CD14-positive monocyte (primary cell): ENCODE data around the gene COA5. TPM values are rescaled to one million over a fixed set of nuclear protein-coding genes. Genes with fewer than 3 reads are reported as not detected.

Source experiments
- DNase-seq, 3 donors: peaks; one replicate each; pipeline ENCODE4 v3.0.0-alpha.2; 2011 to 2022
- H2AFZ ChIP-seq: 2 replicates; pipeline ENCODE4 v1.6.0; 2012; ENCODE audit warnings: mild to moderate bottlenecking, low read depth, low read length, inconsistent platforms; ENCODE audit not compliant: insufficient read depth, poor library complexity, severe bottlenecking
- H3K27ac ChIP-seq, 2 donors: 1 replicate in 1 of 2; 2 replicates in 1 of 2; pipeline ENCODE4 v1.5.1; 2012 to 2013; ENCODE audit warnings: low read length in 2 of 2, control low read depth in 1 of 2, inconsistent platforms in 1 of 2, low read depth in 1 of 2, mild to moderate bottlenecking in 1 of 2
- H3K27me3 ChIP-seq, 2 donors: one replicate each; pipeline versions ENCODE4 v1.6.0 to v1.6.1; 2011 to 2013; ENCODE audit warnings: low read length in 2 of 2; ENCODE audit not compliant: control insufficient read depth in 2 of 2, insufficient read depth in 2 of 2
- H3K36me3 ChIP-seq, 2 donors: replicated peaks in 1 of 2; 1 replicate in 1 of 2; 2 replicates in 1 of 2; pipeline versions ENCODE4 v1.5.1 to v1.6.1; 2012 to 2013; ENCODE audit warnings: low read length in 2 of 2, control low read depth in 1 of 2, inconsistent platforms in 1 of 2, mild to moderate bottlenecking in 1 of 2; ENCODE audit not compliant: insufficient read depth in 2 of 2, control insufficient read depth in 1 of 2
- H3K4me1 ChIP-seq, 2 donors: 1 replicate in 1 of 2; 2 replicates in 1 of 2; pipeline versions ENCODE4 v1.5.1 to v1.6.1; 2012 to 2013; ENCODE audit warnings: low read length in 2 of 2, control low read depth in 1 of 2, inconsistent platforms in 1 of 2, mild to moderate bottlenecking in 1 of 2, moderate library complexity in 1 of 2; ENCODE audit not compliant: insufficient read depth in 2 of 2, control insufficient read depth in 1 of 2
- H3K4me2 ChIP-seq: replicated peaks from 2 replicates; pipeline ENCODE3; 2012; ENCODE audit warnings: low read length, moderate library complexity, mild to moderate bottlenecking; ENCODE audit not compliant: poor library complexity, severe bottlenecking; ENCODE audit errors: extremely low read depth
- H3K4me3 ChIP-seq, 3 experiments: fragments of 200-600 bp in 1 of 3; sonication (generic) in 1 of 3; replicated peaks in 1 of 3; 1 replicate in 2 of 3; 2 replicates in 1 of 3; pipeline ENCODE4 v1.5.1; 2011 to 2013; ENCODE audit warnings: low read length in 3 of 3, mild to moderate bottlenecking in 3 of 3, control low read depth in 2 of 3, low read depth in 2 of 3, inconsistent platforms in 1 of 3, moderate library complexity in 1 of 3
- H3K79me2 ChIP-seq: 2 replicates; pipeline ENCODE4 v1.6.0; 2012; ENCODE audit warnings: mild to moderate bottlenecking, control low read depth, inconsistent platforms, low read length, moderate library complexity; ENCODE audit not compliant: insufficient read depth
- H3K9ac ChIP-seq: 2 replicates; pipeline ENCODE4 v1.6.0; 2017; ENCODE audit warnings: low read length, mild to moderate bottlenecking; ENCODE audit not compliant: insufficient read depth, poor library complexity, severe bottlenecking
- H3K9me3 ChIP-seq, 2 donors: replicated peaks in 1 of 2; 1 replicate in 1 of 2; 2 replicates in 1 of 2; pipeline versions ENCODE4 v1.5.1 to v1.6.1; 2012 to 2013; ENCODE audit warnings: low read length in 2 of 2, control low read depth in 1 of 2; ENCODE audit not compliant: control insufficient read depth in 1 of 2, insufficient read depth in 1 of 2
- H4K20me1 ChIP-seq: 2 replicates; pipeline ENCODE4 v1.6.0; 2012; ENCODE audit warnings: mild to moderate bottlenecking, low read length, control low read depth, moderate library complexity; ENCODE audit not compliant: insufficient read depth
- H3K27ac Mint-ChIP-seq, 7 donors: one replicate each; pipeline ENCODE4 v1.8.0; 2020; ENCODE audit warnings: mild to moderate bottlenecking in 7 of 7, mixed read lengths in 7 of 7, moderate library complexity in 6 of 7, inconsistent platforms in 2 of 7
- H3K27me3 Mint-ChIP-seq, 3 donors: one replicate each; pipeline ENCODE4 v1.8.0; 2021 to 2022; ENCODE audit warnings: low read depth in 3 of 3, mild to moderate bottlenecking in 3 of 3, mixed read lengths in 3 of 3, moderate library complexity in 3 of 3, inconsistent platforms in 1 of 3
- H3K36me3 Mint-ChIP-seq, 2 donors: one replicate each; pipeline ENCODE4 v1.8.0; 2020; ENCODE audit warnings: mixed read lengths in 2 of 2, inconsistent platforms in 1 of 2, mild to moderate bottlenecking in 1 of 2
- H3K4me1 Mint-ChIP-seq: one replicate; pipeline ENCODE4 v1.8.0; 2020; ENCODE audit warnings: mild to moderate bottlenecking, mixed read lengths
- H3K4me3 Mint-ChIP-seq, 2 donors: one replicate each; pipeline ENCODE4 v1.8.0; 2020; ENCODE audit warnings: mild to moderate bottlenecking in 2 of 2, mixed read lengths in 2 of 2, moderate library complexity in 1 of 2
- H3K9me3 Mint-ChIP-seq, 7 donors: one replicate each; pipeline ENCODE4 v1.8.0; 2020 to 2022; ENCODE audit warnings: mixed read lengths in 7 of 7, mild to moderate bottlenecking in 6 of 7, moderate library complexity in 6 of 7, inconsistent platforms in 2 of 7
- WGBS: methylation state at CpG from one replicate; pipeline ENCODE4 v1.1.5; 2013; ENCODE audit warnings: missing lambda C conversion rate; ENCODE audit not compliant: insufficient coverage; 5-methylcytosine and 5-hydroxymethylcytosine counted together
- intact Hi-C, 2 donors: fragments of 100-400 bp; cut with micrococcal nuclease; formaldehyde crosslinking; loops; one replicate each; pipeline versions ENCODE4 v1.15.0 to v1.15.1; 2023
- polyA plus RNA-seq, 3 donors: library from polyadenylated mRNA; depleted of rRNA in 1 of 3; unstranded in 2 of 3; stranded (reverse) in 1 of 3; fragments of 300-500 nt in 2 of 3; fragments of >200 nt in 1 of 3; fragmentation: Illumina TruSeq in 2 of 3; gene quantifications; 1 replicate in 2 of 3; 2 replicates in 1 of 3; pipeline ENCODE4 v1.2.3, GENCODE V29; 2012 to 2021
- TF ChIP-seq, protein P1 (sequence below): fragments of 200-600 bp; IDR thresholded peaks from one replicate; pipeline ENCODE4 v1.8.0; 2022; ENCODE audit warnings: antibody characterized with exemption, mild to moderate bottlenecking

COA5 gene
- polyA plus RNA-seq, 3 donors: 27.3 to 42.9 (median 39.0) TPM

DNA sequence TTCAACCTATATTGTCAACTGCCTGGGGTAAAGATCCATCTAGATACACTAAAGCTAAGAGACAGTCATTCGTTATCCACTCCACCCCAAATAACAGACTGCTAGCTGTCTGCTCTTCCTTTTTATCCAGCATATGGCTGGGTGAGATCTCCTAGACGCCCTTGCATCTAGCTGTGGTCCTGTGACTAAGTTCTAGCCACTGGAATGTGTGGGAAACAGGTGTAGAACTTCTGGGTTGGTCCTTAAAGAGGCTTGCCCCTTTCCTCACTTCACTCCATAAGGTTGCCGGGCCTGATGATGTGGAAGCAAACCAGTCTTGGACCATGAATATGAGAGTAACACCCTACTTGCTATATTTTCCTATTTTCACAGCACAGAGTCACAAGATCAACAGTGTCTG, 3.2 kb downstream of the COA5 start:
- peaks cover 24 to 39% of the 10 kb centered on the region in 2 donors for H3K36me3 ChIP-seq
- Mint-ChIP-seq H3K4me3 (no peak overlapping the region), H3K27me3 (no peaks in the 10 kb centered on the region), H3K9me3 (no peaks in the 10 kb centered on the region), H3K4me1 (peaks cover 35% of the 10 kb centered on the region), H3K27ac (peak overlapping the region in 2 of 7 donors; percentile 4 to 21), H3K36me3 (peaks cover 30 to 43% of the 10 kb centered on the region in 2 donors)
- intact Hi-C loops: loop anchor here (5.0 to 10.0 kb wide), 4 partner anchors 150 to 732 kb away; partner anchors contain the start of genes EIF5B (in 2 of the 2), TXNDC9 (in 2 of the 2), MITD1 (in 1 of the 2) and MRPL30 (in 1 of the 2)
- H4K20me1 ChIP-seq: peaks cover 24% of the 10 kb centered on the region
- H3K4me2 ChIP-seq: no peak overlapping the region
- peaks cover 24 to 26% of the 10 kb centered on the region in 2 donors for H3K4me1 ChIP-seq
- no peak overlapping the region for H2AFZ ChIP-seq
- TF ChIP-seq, protein P1, sequence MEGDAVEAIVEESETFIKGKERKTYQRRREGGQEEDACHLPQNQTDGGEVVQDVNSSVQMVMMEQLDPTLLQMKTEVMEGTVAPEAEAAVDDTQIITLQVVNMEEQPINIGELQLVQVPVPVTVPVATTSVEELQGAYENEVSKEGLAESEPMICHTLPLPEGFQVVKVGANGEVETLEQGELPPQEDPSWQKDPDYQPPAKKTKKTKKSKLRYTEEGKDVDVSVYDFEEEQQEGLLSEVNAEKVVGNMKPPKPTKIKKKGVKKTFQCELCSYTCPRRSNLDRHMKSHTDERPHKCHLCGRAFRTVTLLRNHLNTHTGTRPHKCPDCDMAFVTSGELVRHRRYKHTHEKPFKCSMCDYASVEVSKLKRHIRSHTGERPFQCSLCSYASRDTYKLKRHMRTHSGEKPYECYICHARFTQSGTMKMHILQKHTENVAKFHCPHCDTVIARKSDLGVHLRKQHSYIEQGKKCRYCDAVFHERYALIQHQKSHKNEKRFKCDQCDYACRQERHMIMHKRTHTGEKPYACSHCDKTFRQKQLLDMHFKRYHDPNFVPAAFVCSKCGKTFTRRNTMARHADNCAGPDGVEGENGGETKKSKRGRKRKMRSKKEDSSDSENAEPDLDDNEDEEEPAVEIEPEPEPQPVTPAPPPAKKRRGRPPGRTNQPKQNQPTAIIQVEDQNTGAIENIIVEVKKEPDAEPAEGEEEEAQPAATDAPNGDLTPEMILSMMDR: no peak
- H3K9ac ChIP-seq: no peak overlapping the region
- no CpG with 5 or more reads among the region's 3 CpGs for WGBS
- no peak overlapping the region for H3K27ac ChIP-seq
- no peak overlapping the region for H3K4me3 ChIP-seq
- no peaks in the 10 kb centered on the region for H3K27me3 ChIP-seq
- H3K79me2 ChIP-seq: peaks cover 57% of the 10 kb centered on the region
- DNase-seq: no peak
- no peaks in the 10 kb centered on the region for H3K9me3 ChIP-seq

- Mint-ChIP-seq H3K4me1 (peaks cover 30% of the 10 kb centered on the region), H3K4me3 (no peak overlapping the region), H3K9me3 (no peaks in the 10 kb centered on the region), H3K27me3 (no peaks in the 10 kb centered on the region), H3K27ac (peak overlapping the region in 1 of 7 donors; percentile 63), H3K36me3 (peaks cover 33 to 45% of the 10 kb centered on the region in 2 donors)
- no peak for DNase-seq
- no peak overlapping the region for H3K27ac ChIP-seq
- H3K4me1 ChIP-seq: peaks cover 20 to 21% of the 10 kb centered on the region in 2 donors
- H3K4me3 ChIP-seq: no peak overlapping the region
- TF ChIP-seq, protein P1: no peak
- 100% methylated on average over 1 of the region's 2 CpGs for WGBS
- intact Hi-C loops: loop anchor here (10.0 kb wide), 2 partner anchors 150 to 730 kb away; partner anchors contain the start of genes EIF5B (in 1 of the 2) and TXNDC9 (in 1 of the 2)
- no peak overlapping the region for H2AFZ ChIP-seq
- no peaks in the 10 kb centered on the region for H3K9me3 ChIP-seq
- H3K27me3 ChIP-seq: no peaks in the 10 kb centered on the region
- peaks cover 51% of the 10 kb centered on the region for H3K79me2 ChIP-seq
- peaks cover 30% of the 10 kb centered on the region for H4K20me1 ChIP-seq
- H3K36me3 ChIP-seq: peaks cover 29 to 43% of the 10 kb centered on the region in 2 donors
- no peak overlapping the region for H3K4me2 ChIP-seq
- no peak overlapping the region for H3K9ac ChIP-seq
Measured at GRCh38 chr2:98604547-98604946, 3.8 kb downstream of the COA5 start.
